Activated CD4-positive, alpha-beta T cell treated with anti-CD3 and anti-CD28 coated beads, Interleukin-2, amount 50 U/mL, for 24 hours (primary cell): Measurements from ENCODE around the gene RAD9A.

Experiments
- DNase-seq, 2 donors: peaks; one replicate each; pipeline ENCODE4 v3.0.0-alpha.2; 2020; ENCODE audit warnings: low read depth in 1 of 2, low spot score in 1 of 2

RAD9A gene

GRCh38 chr11:67408437-67409200 lies 16.8 kb downstream of the RAD9A start:
- DNase-seq: no peak

- DNase-seq: peak in 1 of 2 donors; percentile 54
Measured at GRCh38 chr11:67409261-67409666, 17.5 kb downstream of the RAD9A start.

GRCh38 chr11:67409781-67410368 lies 18.1 kb downstream of the RAD9A start:
- DNase-seq: no peak

- DNase-seq: no peak
Measured at GRCh38 chr11:67410369-67410831, 18.6 kb downstream of the RAD9A start.

- no peak for DNase-seq
Measured at GRCh38 chr11:67410984-67411784, 19.4 kb downstream of the RAD9A start.

- no peak for DNase-seq
Measured at GRCh38 chr11:67411785-67412152, 20.0 kb downstream of the RAD9A start.

GRCh38 chr11:67412495-67413179 lies 20.9 kb downstream of the RAD9A start:
- DNase-seq: no peak

GRCh38 chr11:67413266-67413849 lies 21.6 kb downstream of the RAD9A start:
- no peak for DNase-seq

- DNase-seq: no peak
Measured at GRCh38 chr11:67415501-67416304, 23.9 kb downstream of the RAD9A start, which contains the start of gene CARNS1. Gene CARNS1, plus strand, starts transcription at chr11:67415678. Its CDS starts 522 bp downstream, at chr11:67416200.

GRCh38 chr11:67416416-67417335 lies 24.9 kb downstream of the RAD9A start:
- no peak for DNase-seq

GRCh38 chr11:67417425-67417824 lies 25.6 kb downstream of the RAD9A start:
- no peak for DNase-seq

- DNase-seq: no peak
Measured at GRCh38 chr11:67418476-67419281, 26.9 kb downstream of the RAD9A start.

GRCh38 chr11:67419325-67420049 lies 27.7 kb downstream of the RAD9A start:
- DNase-seq: no peak

GRCh38 chr11:67420147-67420645 lies 28.4 kb downstream of the RAD9A start:
- no peak for DNase-seq

GRCh38 chr11:67420646-67421429 lies 29.1 kb downstream of the RAD9A start:
- DNase-seq: peak; percentile 96 to 99

GRCh38 chr11:67421430-67422031 lies 29.7 kb downstream of the RAD9A start:
- no peak for DNase-seq
